Measurements from ENCODE around the gene SLC44A5. TPM values are rescaled to one million over a fixed set of nuclear protein-coding genes. Genes with fewer than 3 reads are reported as not detected.
"Not testable (repeated sequence)": the region's sequence is repeated elsewhere in the genome, so short reads cannot be mapped to it uniquely, and the experiment has no call there.

The SLC44A5 gene
- total RNA-seq, 1 experiment from 2014 or later, result 2.4 TPM

- no peak overlapping the region for H3K27ac Mint-ChIP-seq
- H3K27ac ChIP-seq (ENCODE audit: insufficient read length, low read depth, low read length), result no peak overlapping the region
- no peak overlapping the region for H3T11ph ChIP-seq (ENCODE audit: low read length)
- H3K4me3 Mint-ChIP-seq, result no peak overlapping the region
- no peak overlapping the region for H2BK15ac ChIP-seq (ENCODE audit: low read depth, low read length)
- no peak overlapping the region for H3K9ac ChIP-seq (ENCODE audit: extremely low read depth, insufficient read length, low read length)
- H2BK5ac ChIP-seq (ENCODE audit: insufficient read length, low read length), result no peak overlapping the region
- H3K4me1 Mint-ChIP-seq, result peaks cover 0 to 6% of the 10 kb centered on the region in 2 experiments
- H3K27me3 ChIP-seq (ENCODE audit: insufficient read depth, low read length), result no peaks in the 10 kb centered on the region
- H2BK20ac ChIP-seq (ENCODE audit: low read depth, low read length, poor library complexity, severe bottlenecking), result no peak overlapping the region
- no peak for DNase-seq
- H4K5ac ChIP-seq (ENCODE audit: insufficient read length, low read depth, low read length), result no peak overlapping the region
- peaks cover 0 to 2% of the 10 kb centered on the region in 2 experiments; a peak in 1 of 5 replicates for H3K9me3 Mint-ChIP-seq
- no peak overlapping the region for H3K4ac ChIP-seq (ENCODE audit: low read depth, low read length)
- H3K4me1 ChIP-seq (ENCODE audit: insufficient read depth, low read length), result no peaks in the 10 kb centered on the region
- H4K8ac ChIP-seq (replicated peaks; ENCODE audit: insufficient read length, low read depth, low read length), result no peak overlapping the region
- H3K27me3 Mint-ChIP-seq (ENCODE audit: low read depth), result no peaks in the 10 kb centered on the region
- H3K23me2 ChIP-seq (ENCODE audit: insufficient read length, low read depth, low read length, poor library complexity, severe bottlenecking), result no peaks in the 10 kb centered on the region
- WGBS (ENCODE audit: extremely low coverage, insufficient read length, low lambda C conversion rate), result no CpG with 5 or more reads among the region's 3 CpGs
- H3K4me2 ChIP-seq (ENCODE audit: insufficient read depth, insufficient read length, low read length), result no peak overlapping the region
- no peaks in the 10 kb centered on the region for H3K79me1 ChIP-seq (ENCODE audit: insufficient read depth, low read depth, low read length, poor library complexity, severe bottlenecking)
- no peak overlapping the region for H2BK120ac ChIP-seq (ENCODE audit: low read depth, low read length, poor library complexity, severe bottlenecking)
- no peak overlapping the region for H3K23ac ChIP-seq (ENCODE audit: insufficient read length, low read depth, low read length)
- H3K56ac ChIP-seq (ENCODE audit: insufficient read length, low read depth, low read length), result no peak overlapping the region
- no peak overlapping the region for H3K14ac ChIP-seq (ENCODE audit: insufficient read depth, low read length)
- H3K79me2 ChIP-seq (ENCODE audit: insufficient read depth, low read length), result no peaks in the 10 kb centered on the region
- no peaks in the 10 kb centered on the region for H4K20me1 ChIP-seq (ENCODE audit: control insufficient read depth, insufficient read depth, insufficient read length)
- H3K18ac ChIP-seq (ENCODE audit: insufficient read length, low read depth, low read length), result no peak overlapping the region
- no peak overlapping the region for H2AK5ac ChIP-seq (ENCODE audit: insufficient read length, low read length)
- H3K9me3 ChIP-seq (ENCODE audit: control insufficient read depth, low read depth, low read length), result no peaks in the 10 kb centered on the region
- H4K91ac ChIP-seq (ENCODE audit: insufficient read length, low read depth, low read length), result no peak overlapping the region
- H2AFZ ChIP-seq (ENCODE audit: low read length), result no peak overlapping the region
- no peak overlapping the region for H2BK12ac ChIP-seq (ENCODE audit: insufficient read length, low read depth, low read length)
- H3K36me3 Mint-ChIP-seq (ENCODE audit: insufficient read depth in 1 of 3, low read depth in 3 of 3), result no peaks in the 10 kb centered on the region
- no peak for TF ChIP-seq CTCF (conservative IDR thresholded peaks at IDR 0.05)
Observed at GRCh38 chr1:75594327-75594726, 16.6 kb downstream of the SLC44A5 start.

- not testable (repeated sequence) for H4K20me1 ChIP-seq (ENCODE audit: control insufficient read depth, insufficient read depth, insufficient read length); H2BK15ac ChIP-seq (ENCODE audit: low read depth, low read length); H3K27ac ChIP-seq (ENCODE audit: insufficient read length, low read depth, low read length); H3K9me3 ChIP-seq (ENCODE audit: control insufficient read depth, low read depth, low read length); H3K79me2 ChIP-seq (ENCODE audit: insufficient read depth, low read length); H3K27me3 ChIP-seq (ENCODE audit: insufficient read depth, low read length); H3K36me3 Mint-ChIP-seq (ENCODE audit: insufficient read depth in 1 of 3, low read depth in 3 of 3); H3K4me1 ChIP-seq (ENCODE audit: insufficient read depth, low read length); H3K18ac ChIP-seq (ENCODE audit: insufficient read length, low read depth, low read length); H2BK20ac ChIP-seq (ENCODE audit: low read depth, low read length, poor library complexity, severe bottlenecking); H3K23ac ChIP-seq (ENCODE audit: insufficient read length, low read depth, low read length); H2BK12ac ChIP-seq (ENCODE audit: insufficient read length, low read depth, low read length); H2AFZ ChIP-seq (ENCODE audit: low read length); H3K4me1 Mint-ChIP-seq; H2BK120ac ChIP-seq (ENCODE audit: low read depth, low read length, poor library complexity, severe bottlenecking); H3K23me2 ChIP-seq (ENCODE audit: insufficient read length, low read depth, low read length, poor library complexity, severe bottlenecking); H2BK5ac ChIP-seq (ENCODE audit: insufficient read length, low read length); H3K27ac Mint-ChIP-seq; H3K4me2 ChIP-seq (ENCODE audit: insufficient read depth, insufficient read length, low read length); H3K14ac ChIP-seq (ENCODE audit: insufficient read depth, low read length); H3T11ph ChIP-seq (ENCODE audit: low read length); H3K4me3 Mint-ChIP-seq; H4K91ac ChIP-seq (ENCODE audit: insufficient read length, low read depth, low read length); H3K9ac ChIP-seq (ENCODE audit: extremely low read depth, insufficient read length, low read length); H4K8ac ChIP-seq (replicated peaks; ENCODE audit: insufficient read length, low read depth, low read length); H3K79me1 ChIP-seq (ENCODE audit: insufficient read depth, low read depth, low read length, poor library complexity, severe bottlenecking); H3K27me3 Mint-ChIP-seq (ENCODE audit: low read depth); H3K56ac ChIP-seq (ENCODE audit: insufficient read length, low read depth, low read length); H2AK5ac ChIP-seq (ENCODE audit: insufficient read length, low read length); H3K4ac ChIP-seq (ENCODE audit: low read depth, low read length); H4K5ac ChIP-seq (ENCODE audit: insufficient read length, low read depth, low read length); H3K9me3 Mint-ChIP-seq; DNase-seq
- WGBS (ENCODE audit: extremely low coverage, insufficient read length, low lambda C conversion rate), result no CpG with 5 or more reads among the region's 3 CpGs
Observed at GRCh38 chr1:75593457-75593856, 17.5 kb downstream of the SLC44A5 start.
